Measurements from ENCODE around the gene SEMA5B. TPM values are rescaled to one million over a fixed set of nuclear protein-coding genes. Genes with fewer than 3 reads are reported as not detected.

Gene SEMA5B
- total RNA-seq, 1 donor from 2014 or later, result 61.1 TPM

- DNase-seq, result no peak
- H3K9me3 Mint-ChIP-seq (ENCODE audit: unreplicated experiment), result peaks cover 15% of the 10 kb centered on the region
- peak overlapping the region; percentile 68 for H3K27ac Mint-ChIP-seq (ENCODE audit: unreplicated experiment)
- TF ChIP-seq CTCF (IDR thresholded peaks at IDR 0.05; ENCODE audit: partially characterized antibody, unreplicated experiment), result no peak
- H3K36me3 Mint-ChIP-seq (ENCODE audit: unreplicated experiment), result no peaks in the 10 kb centered on the region
- H3K27me3 Mint-ChIP-seq (ENCODE audit: unreplicated experiment), result peaks cover 13% of the 10 kb centered on the region
- peaks cover 40% of the 10 kb centered on the region for H3K4me1 Mint-ChIP-seq (ENCODE audit: low read depth, unreplicated experiment)
- peak overlapping the region; percentile 86 for H3K4me3 Mint-ChIP-seq (ENCODE audit: unreplicated experiment)
Measured at GRCh38 chr3:123068601-123069381, 41.2 kb upstream of the SEMA5B start.

- TF ChIP-seq CTCF (IDR thresholded peaks at IDR 0.05; ENCODE audit: partially characterized antibody, unreplicated experiment), result no peak
- no peaks in the 10 kb centered on the region for H3K36me3 Mint-ChIP-seq (ENCODE audit: unreplicated experiment)
- peak; percentile 64 for DNase-seq
- H3K9me3 Mint-ChIP-seq (ENCODE audit: unreplicated experiment), result peaks cover 15% of the 10 kb centered on the region
- H3K4me3 Mint-ChIP-seq (ENCODE audit: unreplicated experiment), result peak overlapping the region; percentile 86
- peaks cover 35% of the 10 kb centered on the region for H3K4me1 Mint-ChIP-seq (ENCODE audit: low read depth, unreplicated experiment)
- H3K27ac Mint-ChIP-seq (ENCODE audit: unreplicated experiment), result peak overlapping the region; percentile 68
- peaks cover 12% of the 10 kb centered on the region for H3K27me3 Mint-ChIP-seq (ENCODE audit: unreplicated experiment)
Measured at GRCh38 chr3:123067689-123068600, 40.4 kb upstream of the SEMA5B start.

DNA sequence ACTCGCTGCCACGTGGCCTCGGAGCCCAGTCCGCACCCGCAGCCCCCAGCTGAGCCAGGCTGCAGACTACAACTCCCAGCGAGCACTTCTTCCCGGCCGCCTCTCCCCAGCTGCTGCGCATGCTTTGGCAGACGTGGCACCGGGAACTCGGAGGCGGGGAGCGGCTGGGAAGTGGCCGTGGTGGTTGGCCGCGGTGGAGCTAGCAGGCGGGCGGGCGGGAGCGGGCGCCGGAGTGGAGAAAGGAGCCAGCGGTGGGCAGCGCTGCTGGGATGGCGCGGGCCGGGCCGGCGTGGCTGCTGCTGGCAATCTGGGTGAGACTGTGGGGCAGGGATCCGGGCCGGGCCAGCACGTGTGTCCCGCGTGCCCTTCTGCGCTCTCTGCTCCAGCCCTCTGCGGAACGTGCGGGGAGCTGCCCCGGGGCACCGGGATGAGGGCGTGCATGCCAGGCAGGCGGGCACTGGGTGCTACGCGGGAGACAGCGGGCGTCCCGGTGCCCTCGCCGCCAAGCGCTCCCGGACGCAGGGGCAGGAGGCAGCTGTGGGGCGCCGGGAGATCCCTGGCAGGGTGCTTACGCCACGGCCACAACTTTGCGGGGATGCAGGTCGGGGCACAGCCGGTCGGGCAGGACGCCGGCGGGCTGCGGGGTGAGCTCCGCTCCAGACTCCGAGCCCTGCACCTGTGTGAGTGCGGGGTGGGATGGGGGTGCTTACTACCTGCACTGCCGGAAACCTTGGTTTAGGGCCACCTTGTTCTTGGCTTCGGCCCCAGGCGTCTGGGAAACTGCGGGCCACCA is 39.5 kb upstream of the SEMA5B start, which contains the start of gene PDIA5:
Gene PDIA5 (plus strand): TSS at position 130 of the 793 bp plus-strand sequence. CDS start 140 bp downstream, at position 270.
- H3K27me3 Mint-ChIP-seq (ENCODE audit: unreplicated experiment), result peaks cover 12% of the 10 kb centered on the region
- peak within 1 kb of the TSS; percentile 68 for H3K27ac Mint-ChIP-seq (ENCODE audit: unreplicated experiment)
- no peak for TF ChIP-seq CTCF (IDR thresholded peaks at IDR 0.05; ENCODE audit: partially characterized antibody, unreplicated experiment)
- peak; percentile 96 for DNase-seq
- peaks cover 30% of the 10 kb centered on the region for H3K4me1 Mint-ChIP-seq (ENCODE audit: low read depth, unreplicated experiment)
- peaks cover 13% of the 10 kb centered on the region for H3K9me3 Mint-ChIP-seq (ENCODE audit: unreplicated experiment)
- peak within 1 kb of the TSS; percentile 86 for H3K4me3 Mint-ChIP-seq (ENCODE audit: unreplicated experiment)
- no peaks in the 10 kb centered on the region for H3K36me3 Mint-ChIP-seq (ENCODE audit: unreplicated experiment)

DNA sequence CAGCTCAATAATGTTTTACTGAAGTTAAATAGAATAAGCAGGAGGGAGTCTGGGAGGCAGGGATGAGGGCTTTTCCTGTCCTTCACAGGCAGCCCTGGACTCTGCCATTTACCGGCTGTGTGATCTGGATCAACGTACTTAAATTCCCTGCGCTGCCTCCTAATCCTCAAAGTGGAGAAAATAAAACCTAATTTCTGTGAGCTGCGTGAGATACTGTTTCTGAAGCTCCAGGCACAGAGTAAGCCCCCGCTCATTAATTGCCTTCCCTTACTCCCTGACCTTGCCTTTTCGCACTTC is 39.0 kb upstream of the SEMA5B start:
- DNase-seq, result no peak
- Mint-ChIP-seq H3K27ac (ENCODE audit: unreplicated experiment) (peak overlapping the region; percentile 2), H3K36me3 (ENCODE audit: unreplicated experiment) (no peaks in the 10 kb centered on the region), H3K9me3 (ENCODE audit: unreplicated experiment) (peaks cover 12% of the 10 kb centered on the region), H3K4me1 (ENCODE audit: low read depth, unreplicated experiment) (peaks cover 29% of the 10 kb centered on the region), H3K4me3 (ENCODE audit: unreplicated experiment) (peak overlapping the region; percentile 69), H3K27me3 (ENCODE audit: unreplicated experiment) (peaks cover 12% of the 10 kb centered on the region)
- no peak for TF ChIP-seq CTCF (IDR thresholded peaks at IDR 0.05; ENCODE audit: partially characterized antibody, unreplicated experiment)

Data from glutamatergic neuron (in vitro differentiated cells).